ENCODE data around the gene NT5C1B. TPM values are rescaled to one million over a fixed set of nuclear protein-coding genes. Genes with fewer than 3 reads are reported as not detected.
A peak's percentile ranks its signal among the peaks of the same experiment; 100 is the strongest.

Gene NT5C1B
- total RNA-seq, 1 experiment from 2014 or later = not detected

DNA sequence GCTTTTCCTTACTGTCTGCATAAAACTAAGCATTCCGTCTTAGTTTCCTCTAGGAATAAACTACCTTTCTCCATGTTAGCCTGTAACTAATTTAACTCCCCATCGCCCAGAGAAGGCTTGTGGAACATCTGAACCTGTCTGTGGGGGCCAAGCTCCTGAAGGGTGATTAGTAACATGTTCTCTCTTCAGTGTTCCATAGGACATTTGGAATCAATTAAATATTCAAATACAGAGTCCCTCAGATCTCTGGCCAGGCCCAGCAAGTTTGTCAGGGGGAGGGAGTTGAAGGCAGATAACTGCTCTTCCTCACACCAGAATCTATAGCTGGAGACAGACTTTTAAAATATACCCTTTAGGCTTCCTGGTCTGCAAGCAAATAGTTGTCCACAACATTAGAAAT is 37.7 kb downstream of the NT5C1B start:
- TF ChIP-seq CTCF (IDR thresholded peaks at IDR 0.05; ENCODE audit: unreplicated experiment) = no peak
- Mint-ChIP-seq H3K27me3 (ENCODE audit: insufficient read depth, unreplicated experiment) (no peaks in the 10 kb centered on the region), H3K9me3 (ENCODE audit: unreplicated experiment) (no peaks in the 10 kb centered on the region), H3K27ac (ENCODE audit: low read depth, unreplicated experiment) (peak overlapping the region; percentile 5), H3K36me3 (ENCODE audit: insufficient read depth, unreplicated experiment) (peaks cover 10% of the 10 kb centered on the region), H3K4me3 (ENCODE audit: unreplicated experiment) (no peak overlapping the region), H3K4me1 (ENCODE audit: insufficient read depth, unreplicated experiment) (peaks cover 16% of the 10 kb centered on the region)
- BruUV-seq (replicated peaks) = no TSS peak
- intact Hi-C loops (cut with micrococcal nuclease) = no loop called here
- ChIA-PET CTCF (interaction anchor here (0.6 kb wide), 1 partner anchor 913 kb away, joined by 3 read pairs; no protein-coding TSS in a partner anchor), POLR2A (interaction anchor here (1.9 kb wide), 1 partner anchor 9 kb away, joined by 8 read pairs; the partner anchor contains the start of gene RDH14)
- DNase-seq (ENCODE audit: unreplicated experiment) = no peak

GRCh38 chr2:18551169-18551568 is 38.2 kb downstream of the NT5C1B start:
- no peak overlapping the region for H3K27ac Mint-ChIP-seq (ENCODE audit: low read depth, unreplicated experiment)
- peaks cover 12% of the 10 kb centered on the region for H3K4me1 Mint-ChIP-seq (ENCODE audit: insufficient read depth, unreplicated experiment)
- peaks cover 10% of the 10 kb centered on the region for H3K36me3 Mint-ChIP-seq (ENCODE audit: insufficient read depth, unreplicated experiment)
- TF ChIP-seq CTCF (IDR thresholded peaks at IDR 0.05; ENCODE audit: unreplicated experiment) = no peak
- no peaks in the 10 kb centered on the region for H3K27me3 Mint-ChIP-seq (ENCODE audit: insufficient read depth, unreplicated experiment)
- no TSS peak for BruUV-seq (replicated peaks)
- ChIA-PET POLR2A (interaction anchor here (1.9 kb wide), 1 partner anchor 9 kb away, joined by 8 read pairs; the partner anchor contains the start of gene RDH14), CTCF (interaction anchor here (0.6 kb wide), 1 partner anchor 1457 kb away, joined by 3 read pairs; no protein-coding TSS in a partner anchor)
- no peak for DNase-seq (ENCODE audit: unreplicated experiment)
- intact Hi-C loops (cut with micrococcal nuclease) = no loop called here
- no peaks in the 10 kb centered on the region for H3K9me3 Mint-ChIP-seq (ENCODE audit: unreplicated experiment)
- no peak overlapping the region for H3K4me3 Mint-ChIP-seq (ENCODE audit: unreplicated experiment)

DNA sequence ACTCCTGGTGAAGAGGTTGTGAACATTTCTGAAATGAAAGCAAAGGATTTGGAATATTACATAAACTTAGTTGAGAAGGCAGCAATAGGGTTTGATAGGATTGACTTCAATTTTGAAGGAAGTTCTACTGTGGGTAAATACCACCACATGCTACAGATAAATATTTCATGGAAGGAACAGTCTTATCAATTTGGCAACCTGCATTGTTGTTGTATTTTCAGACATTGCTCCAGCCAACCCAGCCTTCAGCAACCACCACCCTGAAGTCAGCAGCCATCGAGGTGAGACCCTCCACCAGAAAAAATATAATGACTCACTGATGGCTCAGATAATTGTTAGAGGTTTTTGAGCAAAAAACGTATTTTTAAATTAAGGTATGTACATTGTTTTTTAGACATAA is 38.9 kb downstream of the NT5C1B start:
- TF ChIP-seq CTCF (IDR thresholded peaks at IDR 0.05; ENCODE audit: unreplicated experiment) = no peak
- Mint-ChIP-seq H3K27ac (ENCODE audit: low read depth, unreplicated experiment) (no peak overlapping the region), H3K27me3 (ENCODE audit: insufficient read depth, unreplicated experiment) (no peaks in the 10 kb centered on the region), H3K4me3 (ENCODE audit: unreplicated experiment) (no peak overlapping the region), H3K36me3 (ENCODE audit: insufficient read depth, unreplicated experiment) (peaks cover 7% of the 10 kb centered on the region), H3K4me1 (ENCODE audit: insufficient read depth, unreplicated experiment) (peaks cover 15% of the 10 kb centered on the region), H3K9me3 (ENCODE audit: unreplicated experiment) (no peaks in the 10 kb centered on the region)
- BruUV-seq (replicated peaks) = no TSS peak
- ChIA-PET POLR2A (interaction anchor here (1.9 kb wide), 1 partner anchor 10 kb away, joined by 8 read pairs; the partner anchor contains the start of gene RDH14), CTCF (no interaction called here)
- no peak for DNase-seq (ENCODE audit: unreplicated experiment)
- intact Hi-C loops (cut with micrococcal nuclease) = no loop called here

GRCh38 chr2:18549083-18549482 is 40.3 kb downstream of the NT5C1B start:
- no peaks in the 10 kb centered on the region for H3K36me3 Mint-ChIP-seq (ENCODE audit: insufficient read depth, unreplicated experiment)
- peaks cover 18% of the 10 kb centered on the region for H3K4me1 Mint-ChIP-seq (ENCODE audit: insufficient read depth, unreplicated experiment)
- no peaks in the 10 kb centered on the region for H3K27me3 Mint-ChIP-seq (ENCODE audit: insufficient read depth, unreplicated experiment)
- H3K4me3 Mint-ChIP-seq (ENCODE audit: unreplicated experiment) = no peak overlapping the region
- ChIA-PET POLR2A (interaction anchor here (0.6 to 1.0 kb wide), 3 partner anchors 9 to 1078 kb away, joined by 3 read pairs; no protein-coding TSS in a partner anchor), CTCF (interaction anchor here (1.2 kb wide), 1 partner anchor 9 kb away, joined by 4 read pairs; no protein-coding TSS in a partner anchor)
- no peak overlapping the region for H3K27ac Mint-ChIP-seq (ENCODE audit: low read depth, unreplicated experiment)
- DNase-seq (ENCODE audit: unreplicated experiment) = no peak
- BruUV-seq (replicated peaks) = no TSS peak
- no peaks in the 10 kb centered on the region for H3K9me3 Mint-ChIP-seq (ENCODE audit: unreplicated experiment)
- intact Hi-C loops (cut with micrococcal nuclease) = no loop called here
- no peak for TF ChIP-seq CTCF (IDR thresholded peaks at IDR 0.05; ENCODE audit: unreplicated experiment)
